Adrenal gland (tissue), 12 donors: ENCODE measurements around the gene REC8. TPM values are rescaled to one million over a fixed set of nuclear protein-coding genes. Genes with fewer than 3 reads are reported as not detected.

Source experiments
- DNase-seq, 7 donors: peaks; one replicate each; pipeline ENCODE4 v3.0.0-alpha.2; 2019 to 2020
- H3K27ac ChIP-seq, 5 donors: fragments of 200-600 bp; sonication (generic) in 4 of 5; 1 replicate in 3 of 5; 2 replicates in 2 of 5; pipeline versions ENCODE4 v1.5.1 to v1.8.0; 2016 to 2020; ENCODE audit warnings: mild to moderate bottlenecking in 1 of 5
- H3K27me3 ChIP-seq: fragments of 200-600 bp; 2 replicates; pipeline ENCODE4 v1.8.0; 2021
- H3K36me3 ChIP-seq, 2 donors: fragments of 200-600 bp; replicated peaks in 1 of 2; 1 replicate in 1 of 2; 2 replicates in 1 of 2; pipeline versions ENCODE4 v1.5.1 to v1.8.0; 2018 to 2022
- H3K4me1 ChIP-seq, 2 donors: fragments of 200-600 bp; replicated peaks in 1 of 2; 1 replicate in 1 of 2; 2 replicates in 1 of 2; pipeline versions ENCODE4 v1.5.1 to v1.8.0; 2018 to 2021
- H3K4me3 ChIP-seq, 4 donors: fragments of 200-600 bp; sonication (generic) in 3 of 4; one replicate each; pipeline ENCODE4 v1.5.1; 2016 to 2018
- H3K9me3 ChIP-seq, 3 donors: fragments of 200-600 bp; sonication (generic) in 1 of 3; replicated peaks in 1 of 3; 1 replicate in 2 of 3; 2 replicates in 1 of 3; pipeline versions ENCODE4 v1.5.1 to v1.8.0; 2016 to 2021
- CTCF ChIP-seq, 6 experiments: fragments of 450-650 bp in 4 of 6; fragments of 200-600 bp in 2 of 6; sonication (generic) in 1 of 6; IDR thresholded peaks; 1 replicate in 5 of 6; 2 replicates in 1 of 6; pipeline versions ENCODE4 v1.5.1 to v1.8.0; 2016 to 2021; ENCODE audit warnings: antibody characterized with exemption in 6 of 6, mild to moderate bottlenecking in 2 of 6, moderate library complexity in 1 of 6
- POLR2A ChIP-seq, 2 donors: fragments of 450-650 bp; IDR thresholded peaks; one replicate each; pipeline ENCODE4 v1.6.1; 2017; ENCODE audit warnings: antibody characterized with exemption in 2 of 2, mild to moderate bottlenecking in 2 of 2, moderate library complexity in 1 of 2
- WGBS, 4 donors: extraction: QIAGEN DNeasy Blood & Tissue Kit in 2 of 4; methylation state at CpG; one replicate each; pipeline versions ENCODE4 v1.1.5 to v1.1.7; 2013 to 2017; 5-methylcytosine and 5-hydroxymethylcytosine counted together
- intact Hi-C, 2 donors: fragments of 100-400 bp; cut with DNase I; formaldehyde crosslinking; loops; one replicate each; pipeline versions ENCODE4 v1.14.1 to v1.15.0; 2022 to 2023
- polyA plus RNA-seq, 3 donors: library from polyadenylated mRNA; stranded (reverse); fragments of 200-250 nt in 2 of 3; fragments of 350-450 nt in 1 of 3; fragmentation: Illumina TruSeq in 1 of 3; extraction: RNeasy Lipid Tissue Mini Kit (QIAGEN cat#74804) in 1 of 3; gene quantifications; one replicate each; pipeline ENCODE4 v1.2.3, GENCODE V29; 2013 to 2014
- total RNA-seq, 9 donors: library from RNA; depleted of rRNA in 4 of 9; stranded (reverse); fragments of >200 nt in 4 of 9; fragments of 120-200 nt in 1 of 9; fragmentation: NEBNext Ultra II Directional in 1 of 9; extraction: Animal tissue kit (Norgen Biotek cat#: 25700) in 1 of 9; gene quantifications; one replicate each; pipeline versions ENCODE4 v1.1.0 to v1.2.4, GENCODE V29; 2013 to 2023
- donor health status: healthy with polysubstance abuse.
- donor health status: Bipolar disorder and iron deficiency.
- donor health status: DM: yes; HTN: yes; CAD: no.
- donor health status: DM: no; HTN: no; CAD: no.
- donor health status: DM: no; HTN: no; CAD: no.
- donor health status: DM: yes; HTN: yes; CAD: no.

REC8 gene
- total and polyA plus RNA-seq, 12 donors, result 1.3 to 111 (median 11.4) TPM

GRCh38 chr14:24172261-24172860 lies 481 bp downstream of the REC8 start:
- no peak for DNase-seq
- peak overlapping the region in 1 of 5 donors; percentile 54 for H3K27ac ChIP-seq
- 59 to 70% (median 65%) methylated on average over 21 to 30 of the region's 30 CpGs for WGBS, 4 donors
- peak overlapping the region in 1 of 4 donors; percentile 38 for H3K4me3 ChIP-seq
- H3K36me3 ChIP-seq, result peaks cover 0 to 18% of the 10 kb centered on the region in 2 donors
- no peaks in the 10 kb centered on the region for H3K9me3 ChIP-seq
- H3K27me3 ChIP-seq, result no peaks in the 10 kb centered on the region
- TF ChIP-seq CTCF (IDR thresholded peaks at IDR 0.05), result no peak
- no peak for TF ChIP-seq POLR2A (IDR thresholded peaks at IDR 0.05)
- intact Hi-C loops, result no loop called here
- peaks cover 0 to 6% of the 10 kb centered on the region in 2 donors for H3K4me1 ChIP-seq

GRCh38 chr14:24172871-24173281 lies 996 bp downstream of the REC8 start:
- Histone ChIP-seq H3K9me3 (no peaks in the 10 kb centered on the region), H3K4me1 (peaks cover 0 to 6% of the 10 kb centered on the region in 2 donors), H3K36me3 (peaks cover 0 to 17% of the 10 kb centered on the region in 2 donors), H3K27me3 (no peaks in the 10 kb centered on the region), H3K27ac (no peak overlapping the region), H3K4me3 (no peak overlapping the region)
- intact Hi-C loops, result no loop called here
- WGBS, 4 donors, result 62 to 84% (median 83%) methylated on average over 5 to 20 of the region's 20 CpGs
- no peak for TF ChIP-seq CTCF (IDR thresholded peaks at IDR 0.05)
- TF ChIP-seq POLR2A (IDR thresholded peaks at IDR 0.05), result no peak
- no peak for DNase-seq

GRCh38 chr14:24176599-24176998 lies 4.7 kb downstream of the REC8 start:
- no peak for DNase-seq
- Histone ChIP-seq H3K4me1 (peaks cover 13 to 23% of the 10 kb centered on the region in 2 donors), H3K27me3 (no peaks in the 10 kb centered on the region), H3K9me3 (no peaks in the 10 kb centered on the region), H3K27ac (no peak overlapping the region), H3K36me3 (peaks cover 0 to 50% of the 10 kb centered on the region in 2 donors), H3K4me3 (no peak overlapping the region)
- WGBS, 4 donors, result 90 to 97% (median 94%) methylated on average over 5 of the region's 5 CpGs
- TF ChIP-seq POLR2A (IDR thresholded peaks at IDR 0.05) (no peak), CTCF (IDR thresholded peaks at IDR 0.05) (no peak)
- intact Hi-C loops, result no loop called here

- 89 to 93% (median 91%) methylated on average over 11 to 12 of the region's 12 CpGs for WGBS, 4 donors
- Histone ChIP-seq H3K27ac (no peak overlapping the region), H3K36me3 (peaks cover 0 to 57% of the 10 kb centered on the region in 2 donors)
Observed at GRCh38 chr14:24177041-24177825, 5.4 kb downstream of the REC8 start.

More at GRCh38 chr14:24177041-24177825, 5.4 kb downstream of the REC8 start:
- TF ChIP-seq POLR2A (IDR thresholded peaks at IDR 0.05) (no peak), CTCF (IDR thresholded peaks at IDR 0.05) (no peak)
- DNase-seq, result no peak
- Histone ChIP-seq H3K27me3 (no peaks in the 10 kb centered on the region), H3K4me3 (no peak overlapping the region), H3K4me1 (peaks cover 13 to 23% of the 10 kb centered on the region in 2 donors), H3K9me3 (no peaks in the 10 kb centered on the region)
- intact Hi-C loops, result no loop called here
